ENCODE measurements around the gene TMEM156.
"Not testable (repeated sequence)": the region's sequence is repeated elsewhere in the genome, so short reads cannot be mapped to it uniquely, and the experiment has no call there.

Gene TMEM156

DNA sequence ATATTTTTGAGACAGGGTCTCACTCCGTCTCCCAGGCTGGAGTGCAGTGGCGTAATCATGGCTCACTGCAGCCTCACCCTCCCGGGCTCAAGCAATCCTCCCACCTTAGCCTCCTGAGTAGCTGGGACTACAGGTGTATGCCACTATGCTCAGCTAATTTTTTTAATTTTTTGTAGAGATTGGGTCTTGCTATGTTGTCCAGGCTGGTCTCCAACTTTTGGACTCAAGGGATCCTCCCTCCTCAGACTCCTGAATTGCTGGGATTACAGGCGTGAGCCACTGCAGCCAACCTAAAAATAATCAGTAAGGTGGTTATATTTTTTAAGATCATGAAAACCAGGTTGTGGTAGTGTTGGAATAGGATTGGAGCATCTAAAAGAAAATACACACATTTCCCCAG lies 38.1 kb downstream of the TMEM156 start:
- no peak for DNase-seq (ENCODE audit: low read depth in 1 of 2, low spot score in 1 of 2)

DNA sequence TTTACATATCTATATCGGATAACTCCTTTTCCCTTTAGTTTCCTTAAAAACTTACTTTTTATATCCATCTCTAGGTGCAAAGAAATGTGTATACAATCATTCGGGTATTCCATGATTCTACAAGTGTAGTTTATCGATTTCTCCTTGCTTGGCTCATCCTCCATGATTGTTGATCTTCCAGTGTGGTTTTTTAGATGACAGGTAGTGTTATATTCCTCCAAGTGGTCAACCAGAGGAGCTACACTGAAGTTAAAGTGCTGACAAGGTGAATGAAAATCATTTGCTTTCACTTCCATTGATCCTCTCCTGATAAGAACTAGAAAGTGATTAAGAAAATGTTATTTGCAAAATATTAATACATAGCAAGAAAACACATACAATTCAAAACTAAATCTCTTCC lies 38.5 kb downstream of the TMEM156 start:
- no peak for DNase-seq (ENCODE audit: low read depth in 1 of 2, low spot score in 1 of 2)

DNA sequence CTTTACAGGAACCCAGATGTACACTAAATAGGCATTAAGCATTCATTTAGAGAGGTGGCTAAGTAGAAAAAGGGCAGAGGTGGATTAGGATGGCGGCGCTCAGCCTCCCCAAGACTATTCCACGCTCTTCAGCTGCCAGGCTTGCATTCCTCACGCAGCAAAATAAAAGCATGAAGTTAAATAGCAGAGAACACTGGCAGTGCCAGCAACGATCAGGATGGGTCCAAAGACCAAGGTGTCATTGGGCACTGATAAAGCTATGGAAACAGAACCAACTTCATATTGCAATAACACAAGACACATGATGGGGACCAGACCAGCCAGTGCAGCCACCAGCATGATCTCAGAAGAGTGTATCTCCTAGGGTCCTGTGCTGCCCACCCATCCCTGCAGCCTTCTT lies 42.0 kb downstream of the TMEM156 start:
- no peak for DNase-seq (ENCODE audit: low read depth in 1 of 2, low spot score in 1 of 2)

DNA sequence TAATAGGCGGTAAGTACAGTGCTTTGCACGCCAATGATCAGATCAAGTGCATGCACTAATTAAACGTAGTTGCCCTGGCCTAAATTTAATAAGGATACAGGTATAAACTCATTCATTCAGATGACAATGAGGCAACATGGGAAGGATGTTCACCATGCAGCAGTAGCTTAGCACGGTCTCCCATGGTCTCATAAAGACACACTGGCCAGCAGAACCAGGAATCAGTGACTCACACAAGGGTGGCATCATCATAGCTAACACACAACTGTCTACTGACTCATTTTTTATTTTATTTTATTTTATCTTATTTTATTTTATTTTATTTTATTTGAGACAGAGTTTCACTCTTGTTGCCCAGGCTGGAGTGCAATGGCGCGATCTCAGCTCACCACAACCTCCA lies 42.7 kb downstream of the TMEM156 start:
- DNase-seq (ENCODE audit: low read depth in 1 of 2, low spot score in 1 of 2) = no peak

DNA sequence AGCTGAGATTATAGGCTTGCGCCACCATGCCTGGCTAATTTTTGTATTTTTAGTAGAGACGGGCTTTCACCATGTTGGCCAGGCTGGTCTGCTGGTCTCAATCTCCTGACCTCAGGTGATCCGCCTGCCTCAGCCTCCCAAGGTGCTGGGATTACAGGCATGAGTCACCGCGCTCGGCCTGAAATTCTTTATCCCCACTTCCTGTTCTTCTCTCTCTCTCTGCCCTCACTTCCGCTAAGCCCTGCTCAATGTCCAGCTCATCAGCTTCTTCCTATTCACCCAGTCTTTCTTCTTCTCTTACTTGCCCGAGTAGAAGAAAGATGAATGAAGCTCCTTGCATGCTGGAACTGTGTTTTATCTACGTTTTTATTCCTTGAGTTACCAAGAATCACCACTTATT lies 43.9 kb downstream of the TMEM156 start:
- not testable (repeated sequence) for DNase-seq (ENCODE audit: low read depth in 1 of 2, low spot score in 1 of 2)

DNA sequence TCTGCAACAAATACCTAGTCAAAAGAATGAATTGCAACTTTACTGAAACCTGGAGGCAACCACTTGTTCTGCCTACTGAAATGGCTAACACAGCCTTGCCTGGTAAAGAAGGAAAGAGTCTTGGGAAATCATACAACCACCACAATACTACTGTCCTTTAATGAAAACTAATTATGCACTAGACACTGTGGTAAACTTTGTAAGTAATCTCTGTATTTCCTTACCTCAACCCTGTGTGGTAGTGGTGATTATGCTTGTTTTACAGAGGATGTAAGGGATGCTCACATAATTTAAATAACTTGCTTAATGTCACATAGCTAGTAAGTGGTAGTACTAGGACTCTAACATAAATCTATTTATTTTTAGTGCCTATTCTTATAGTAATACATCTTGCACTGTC lies 44.7 kb downstream of the TMEM156 start:
- no peak for DNase-seq (ENCODE audit: low read depth in 1 of 2, low spot score in 1 of 2)

DNA sequence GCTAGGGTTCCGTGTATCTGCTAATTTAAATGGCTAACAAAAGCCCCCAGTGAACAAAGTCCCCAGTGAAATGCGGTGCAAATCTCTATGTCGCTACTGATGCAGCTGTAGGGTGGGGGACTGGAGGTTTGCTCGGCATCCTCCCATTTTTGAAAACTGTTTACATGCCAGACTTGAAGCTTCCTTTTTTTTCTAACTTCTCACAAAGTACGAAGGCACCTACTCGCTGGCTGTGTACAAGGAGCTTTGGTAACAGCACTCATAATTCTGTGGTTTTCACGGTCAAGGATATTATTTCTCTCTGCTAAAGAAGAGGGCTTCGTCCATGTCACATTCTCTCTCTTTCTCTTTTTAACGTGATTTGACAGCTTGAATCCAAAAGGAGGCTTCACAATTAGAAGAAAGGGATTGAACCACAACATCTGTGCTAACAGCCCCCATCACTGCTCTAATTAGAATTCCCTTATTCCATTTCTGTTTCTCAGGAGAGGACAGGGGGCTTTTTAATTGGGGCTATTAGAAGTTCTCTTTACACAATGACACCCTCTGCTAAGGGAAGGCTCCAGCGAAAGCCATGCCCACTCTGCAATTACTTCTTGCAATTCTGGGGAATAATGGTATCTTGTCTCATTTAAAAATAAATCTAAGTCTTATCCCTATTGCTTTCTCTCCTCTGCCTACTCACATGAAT lies 46.7 kb downstream of the TMEM156 start:
- DNase-seq (ENCODE audit: low read depth in 1 of 2, low spot score in 1 of 2) = no peak

DNA sequence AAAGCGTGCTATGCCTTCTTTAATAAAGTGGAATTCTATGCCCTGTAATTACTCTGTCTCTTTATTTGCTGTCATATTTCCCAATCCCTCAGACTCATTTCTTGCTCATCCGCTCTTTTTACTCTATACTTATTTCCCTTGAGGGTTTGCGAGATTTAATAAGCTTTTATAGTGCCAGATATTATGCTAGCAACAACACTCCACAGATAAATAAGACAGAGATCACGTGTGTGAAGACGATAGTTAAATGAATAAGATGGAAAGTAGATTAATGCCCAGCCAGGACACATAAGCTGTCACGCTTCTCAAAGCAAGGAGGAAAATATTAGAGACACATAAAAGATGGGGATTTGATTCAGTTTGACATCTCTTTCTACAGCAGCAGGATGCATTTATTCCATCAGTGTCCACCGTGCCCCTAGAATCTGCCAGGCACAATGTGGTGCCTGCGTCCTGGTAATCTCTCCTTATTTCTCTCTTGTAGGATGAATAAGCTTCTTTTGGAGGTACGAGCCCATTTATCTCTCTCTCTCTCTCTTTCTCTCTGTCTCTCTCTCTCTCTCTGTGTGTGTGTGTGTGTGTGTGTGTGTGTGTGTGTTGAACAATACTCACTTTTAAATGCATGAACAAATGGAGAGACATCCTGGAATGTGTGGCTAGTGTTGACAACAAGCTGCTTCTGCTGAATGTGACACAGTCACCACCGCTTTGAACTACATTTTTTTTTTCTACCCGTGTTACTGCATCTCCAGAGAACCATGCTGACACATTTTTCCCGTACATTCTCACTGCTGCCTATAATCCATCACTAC lies 48.2 kb downstream of the TMEM156 start:
- no peak for DNase-seq (ENCODE audit: low read depth in 1 of 2, low spot score in 1 of 2)

DNA sequence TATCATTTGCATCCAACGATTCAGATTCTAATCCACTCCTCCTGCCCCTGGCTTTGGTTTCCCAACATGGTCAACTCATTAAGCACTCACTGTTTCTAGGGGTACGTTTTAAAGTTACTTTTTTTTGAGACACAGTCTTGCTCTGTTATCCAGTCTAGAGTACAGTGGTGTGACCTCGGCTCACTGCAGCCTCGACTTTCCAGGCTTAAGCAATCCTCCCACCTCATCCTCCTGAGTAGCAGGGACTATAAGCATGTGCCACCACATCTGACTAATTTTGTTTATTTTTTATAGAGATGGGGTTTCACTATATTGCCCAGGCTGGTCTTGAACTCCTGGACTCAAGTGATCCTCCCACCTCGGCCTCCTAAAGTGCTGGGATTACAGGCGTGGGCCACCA lies 48.9 kb downstream of the TMEM156 start:
- no peak for DNase-seq (ENCODE audit: low read depth in 1 of 2, low spot score in 1 of 2)

DNA sequence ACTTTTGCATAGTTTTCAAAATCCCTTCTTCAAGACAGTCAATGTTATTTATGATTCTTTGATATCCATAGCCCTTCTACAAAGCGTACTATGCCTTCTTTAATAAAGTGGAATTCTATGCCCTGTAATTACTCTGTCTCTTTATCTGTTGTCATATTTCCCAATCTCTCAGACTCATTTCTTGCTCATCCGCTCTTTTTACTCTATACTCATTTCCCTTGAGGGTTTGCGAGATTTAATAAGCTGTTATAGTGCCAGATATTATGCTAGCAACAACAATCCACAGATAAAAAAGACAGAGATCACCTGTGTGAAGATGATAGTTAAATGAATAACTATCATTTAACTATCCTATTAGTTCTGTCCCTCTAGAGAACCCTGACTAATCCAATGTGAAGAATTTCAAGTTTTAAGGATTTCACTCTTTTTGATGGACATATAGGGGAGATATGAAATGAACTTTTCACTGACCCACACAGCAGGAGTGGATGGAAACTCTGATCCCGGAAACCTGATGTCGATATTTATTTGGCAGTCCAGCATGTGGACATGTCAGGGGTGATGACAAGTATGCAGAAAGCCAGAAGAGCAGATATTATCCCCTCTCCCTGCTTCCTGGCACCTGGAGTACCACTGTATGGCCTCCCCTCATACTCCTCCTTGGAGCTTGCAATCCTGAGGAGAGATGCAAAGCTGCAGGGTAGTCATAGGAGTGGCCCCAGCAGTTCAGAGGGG lies 49.7 kb downstream of the TMEM156 start:
- DNase-seq (ENCODE audit: low read depth in 1 of 2, low spot score in 1 of 2) = no peak

DNA sequence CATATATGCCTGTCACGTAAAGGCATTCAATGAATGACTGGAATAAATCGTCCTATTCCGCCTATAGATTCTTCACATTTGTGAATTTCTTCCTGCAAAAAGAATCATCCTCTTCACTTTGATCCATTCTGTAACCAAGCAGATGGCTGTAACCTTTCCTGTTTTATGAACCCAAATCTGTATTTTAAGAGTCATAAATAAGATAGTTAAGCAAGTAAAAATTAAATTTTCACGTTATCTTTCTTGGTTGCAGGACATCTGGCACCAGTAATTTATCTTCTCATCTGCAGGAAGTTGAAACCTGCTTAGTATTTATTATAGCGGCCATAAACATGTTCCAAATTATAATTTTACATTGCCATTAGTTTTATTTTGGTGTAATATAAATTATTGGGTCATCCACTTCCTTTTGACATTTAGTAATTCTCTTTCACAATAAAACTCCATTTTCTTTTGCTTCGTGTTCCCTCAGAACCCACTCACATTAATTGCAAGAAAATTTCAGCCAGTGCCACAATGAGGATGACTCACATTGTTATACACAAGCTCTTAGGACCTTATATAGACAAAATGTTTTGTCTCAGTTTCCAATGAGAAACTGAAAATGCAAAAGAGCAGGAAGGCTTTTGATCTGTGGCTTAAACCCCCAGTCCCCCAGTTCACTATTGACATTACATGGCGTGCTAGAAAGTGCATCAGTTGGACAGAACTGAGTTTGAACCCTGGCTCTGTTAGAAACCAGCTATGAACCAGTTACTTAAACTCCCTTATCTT lies 51.1 kb downstream of the TMEM156 start:
- peak in 1 of 2 donors; percentile 21 for DNase-seq (ENCODE audit: low read depth in 1 of 2, low spot score in 1 of 2)

DNA sequence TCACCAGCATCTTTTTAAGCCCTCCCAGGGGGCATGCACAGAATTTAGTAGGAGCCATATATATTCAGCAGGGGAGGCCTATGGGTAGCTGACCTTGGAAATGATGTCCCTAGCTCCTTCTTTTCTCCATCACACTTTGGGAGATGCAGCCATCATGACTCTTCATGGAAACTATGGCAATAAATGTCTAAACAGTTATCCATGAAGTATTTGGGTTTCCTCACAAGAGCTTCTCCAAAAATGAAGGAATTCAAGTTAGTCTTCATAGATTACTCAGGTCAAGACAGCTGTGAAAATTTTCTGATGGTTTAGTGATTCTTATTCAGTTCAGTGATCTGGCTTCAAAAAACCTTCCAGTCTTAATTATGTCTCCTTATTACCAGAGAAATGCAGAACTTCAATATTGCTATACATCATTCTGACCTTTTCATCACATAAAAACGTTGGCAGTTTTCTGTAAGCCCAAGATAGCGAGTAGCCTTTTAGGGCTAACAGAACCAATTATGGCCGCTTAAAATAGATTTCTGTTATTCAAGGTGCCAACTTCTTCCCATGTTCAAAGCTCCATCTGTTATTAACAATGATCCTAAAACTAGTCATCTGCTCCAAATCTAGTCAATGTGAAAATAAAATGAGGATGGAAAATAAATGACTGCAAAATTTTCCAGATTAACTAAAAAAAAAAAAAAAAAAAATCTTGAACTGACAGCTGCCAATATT lies 52.5 kb downstream of the TMEM156 start:
- no peak for DNase-seq (ENCODE audit: low read depth in 1 of 2, low spot score in 1 of 2)

DNA sequence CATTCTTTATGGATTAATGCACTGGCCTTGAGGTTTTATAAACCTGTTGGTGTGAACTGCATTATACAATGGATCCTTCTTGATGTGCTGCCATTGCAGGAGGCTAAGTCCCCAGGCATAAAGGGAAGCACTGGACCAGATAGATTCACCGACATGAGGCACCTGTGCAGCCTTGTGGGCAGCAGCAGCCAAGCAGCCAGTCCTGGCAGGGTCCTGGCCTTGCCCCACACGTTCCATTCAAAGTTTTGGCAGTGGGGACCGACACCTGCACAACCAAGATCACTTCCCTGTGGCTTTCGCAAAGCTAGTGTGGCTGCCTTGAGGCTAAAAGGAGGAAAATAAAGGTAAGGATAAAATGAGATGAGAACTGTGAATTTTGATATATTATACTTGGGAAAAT lies 53.1 kb downstream of the TMEM156 start:
- no peak for DNase-seq (ENCODE audit: low read depth in 1 of 2, low spot score in 1 of 2)

DNA sequence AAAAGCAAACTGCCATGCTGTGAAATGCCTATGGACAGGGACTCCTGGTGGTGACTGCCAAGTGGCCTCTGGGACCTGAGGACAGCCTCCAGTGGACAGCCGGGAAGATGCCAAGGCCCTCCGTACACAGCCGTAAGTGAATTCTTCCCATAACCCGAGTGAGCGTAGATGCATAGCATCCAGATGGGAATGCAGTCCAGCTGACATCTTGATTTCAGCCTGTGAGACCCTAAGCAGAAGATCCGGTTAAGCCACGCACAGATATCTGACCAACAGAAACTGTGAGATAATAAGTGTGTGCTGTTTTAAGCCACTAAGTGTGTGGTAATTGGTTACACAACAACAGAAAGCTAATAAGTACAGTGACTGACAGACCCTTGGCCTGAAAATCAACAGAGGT lies 55.9 kb downstream of the TMEM156 start:
- no peak for DNase-seq (ENCODE audit: low read depth in 1 of 2, low spot score in 1 of 2)

DNA sequence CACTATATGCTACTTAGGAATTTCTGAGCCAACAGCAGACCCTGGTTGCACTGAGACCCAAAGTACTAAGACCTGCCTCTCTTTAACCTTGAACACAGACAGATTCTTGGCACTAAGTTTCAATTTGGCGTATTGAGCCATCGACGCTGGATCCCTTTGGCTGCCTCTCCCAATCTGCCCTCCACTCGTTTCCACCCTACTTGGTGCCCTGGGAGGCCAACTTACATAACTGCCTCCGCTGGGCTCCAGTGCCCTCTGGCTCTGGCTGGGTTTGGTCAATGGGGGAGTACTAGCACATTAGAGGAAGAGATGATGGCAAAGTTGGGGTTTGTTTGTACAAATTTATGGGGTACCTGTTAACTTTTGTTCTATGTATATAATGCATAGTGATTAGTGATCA lies 63.5 kb downstream of the TMEM156 start:
- DNase-seq (ENCODE audit: low read depth in 1 of 2, low spot score in 1 of 2) = no peak

DNA sequence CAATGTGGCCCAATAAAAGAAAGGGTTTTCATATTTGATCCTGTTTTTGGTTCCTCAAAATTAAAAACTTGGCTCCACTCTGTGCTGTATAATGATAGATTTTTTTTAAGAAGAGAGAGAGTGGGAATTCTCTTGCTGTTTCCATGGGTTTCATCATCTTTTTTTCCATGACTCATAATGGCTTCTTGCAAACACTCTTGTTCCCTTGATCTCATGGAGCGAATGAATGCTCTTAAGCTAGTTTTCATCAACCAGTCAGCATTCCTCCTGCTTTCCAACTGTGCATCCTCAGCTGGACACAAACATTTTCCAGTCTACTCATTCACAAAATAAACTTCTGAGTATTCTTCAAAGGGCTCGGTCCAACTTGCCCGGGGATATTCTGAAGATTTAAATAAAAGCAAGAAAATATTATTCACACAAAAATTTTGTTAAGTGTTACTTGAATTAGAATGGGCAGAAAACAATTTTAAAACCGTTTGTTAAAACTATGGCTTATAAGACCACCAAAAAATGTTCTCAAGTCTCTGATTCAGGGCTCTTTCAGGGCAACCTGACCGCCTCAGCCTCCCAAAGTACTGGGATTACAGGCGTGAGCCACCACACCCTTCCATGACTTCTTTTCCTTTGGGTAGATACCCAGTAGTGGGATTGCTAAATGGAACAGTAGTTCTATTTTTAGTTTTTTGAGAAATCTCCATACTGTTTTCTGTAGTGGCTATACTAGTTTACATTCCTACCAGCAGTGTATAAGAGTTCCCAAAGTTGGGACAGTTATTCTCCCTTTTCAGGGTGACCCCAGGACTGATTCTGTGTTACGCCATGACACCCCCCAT lies 64.7 kb downstream of the TMEM156 start:
- no peak for DNase-seq (ENCODE audit: low read depth in 1 of 2, low spot score in 1 of 2)

DNA sequence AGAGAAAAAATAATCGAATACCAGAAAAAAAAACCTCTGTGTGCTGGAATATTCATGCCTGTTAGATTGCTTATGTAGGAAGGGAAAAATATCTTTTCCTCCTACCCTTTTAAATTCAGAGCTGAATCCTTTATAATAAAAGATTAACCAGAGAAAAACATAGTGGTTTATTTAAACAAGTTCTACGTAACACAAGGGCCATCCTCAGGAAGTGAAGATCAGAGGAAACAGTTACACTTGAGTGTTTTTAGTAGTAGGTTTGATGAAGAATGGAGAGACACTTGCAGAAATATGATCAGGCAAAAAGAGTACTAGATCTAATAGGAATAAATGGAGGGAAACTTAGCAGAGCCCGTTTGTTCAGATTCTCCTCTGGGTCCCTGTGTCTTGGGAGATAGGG lies 66.3 kb downstream of the TMEM156 start:
- no peak for DNase-seq (ENCODE audit: low read depth in 1 of 2, low spot score in 1 of 2)

DNA sequence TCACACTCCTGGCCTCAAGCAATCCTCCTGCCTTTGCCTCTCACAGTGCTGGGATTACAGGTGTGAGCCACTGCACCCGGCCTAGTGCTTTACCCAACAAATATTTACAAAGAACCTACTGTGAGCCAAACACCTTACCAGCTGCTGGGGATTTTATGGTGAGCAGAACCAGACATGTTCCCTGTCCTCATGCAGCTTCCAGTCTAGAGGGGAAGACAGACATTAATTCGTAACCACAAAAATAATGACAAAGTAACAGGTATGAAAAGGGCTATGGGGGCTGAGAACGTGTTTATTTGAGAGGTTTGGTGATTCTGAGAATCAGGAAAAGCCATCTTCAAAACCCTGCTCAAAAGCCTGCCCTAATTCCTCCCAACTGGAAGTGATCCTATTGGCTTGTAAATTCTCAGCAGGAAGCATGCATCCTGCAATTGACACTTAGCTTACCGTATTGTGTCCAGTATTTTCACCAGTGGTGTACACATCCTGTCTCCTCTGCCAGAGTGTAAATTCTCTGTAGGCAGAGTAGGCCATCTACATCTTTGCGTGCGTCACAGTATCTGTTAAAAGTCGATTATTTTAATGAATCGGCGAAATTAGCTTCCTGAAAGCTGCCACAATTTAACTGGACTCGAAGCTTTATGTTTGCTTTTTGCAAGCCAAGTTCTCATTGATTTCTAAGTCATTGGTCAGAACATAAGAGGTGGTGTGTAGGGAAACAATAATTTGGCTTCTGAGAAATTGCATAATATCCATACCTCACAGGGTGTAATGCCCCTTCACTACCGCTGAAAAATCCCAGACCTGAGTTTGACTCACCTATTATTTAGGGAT lies 67.0 kb downstream of the TMEM156 start:
- DNase-seq (ENCODE audit: low read depth in 1 of 2, low spot score in 1 of 2) = no peak

DNA sequence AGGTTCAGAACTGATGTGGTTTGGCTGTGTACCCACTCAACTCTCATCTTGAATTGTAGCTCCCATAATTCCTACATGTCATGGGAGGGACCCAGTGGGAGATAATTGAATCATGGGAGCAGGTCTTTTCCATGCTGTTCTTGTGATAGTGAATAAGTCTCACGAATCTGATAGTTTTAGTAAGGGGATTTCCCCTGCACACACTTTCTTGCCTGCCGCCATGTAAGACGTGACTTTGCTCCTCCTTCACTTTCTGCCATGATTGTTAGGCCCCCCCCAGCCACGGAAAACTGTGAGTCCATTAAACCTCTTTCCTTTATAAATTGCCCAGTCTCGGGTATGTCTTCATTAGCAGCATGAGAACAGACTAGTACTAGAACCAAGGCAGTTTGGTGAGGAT lies 73.0 kb downstream of the TMEM156 start:
- not testable (repeated sequence) for DNase-seq (ENCODE audit: low read depth in 1 of 2, low spot score in 1 of 2)

Data from activated CD4-positive, alpha-beta T cell treated with anti-CD3 and anti-CD28 coated beads, Interleukin-2, amount 50 U/mL, for 24 hours (primary cell).